ENCODE results near the gene SAE1. TPM values are rescaled to one million over a fixed set of nuclear protein-coding genes. Genes with fewer than 3 reads are reported as not detected.
A peak's percentile ranks its signal among the peaks of the same experiment; 100 is the strongest.

The SAE1 gene
- 161 TPM for polyA plus RNA-seq (2013, experiment 1 of 2)
- polyA plus RNA-seq (2013, experiment 2 of 2) = 149 TPM

GRCh38 chr19:47130589-47131227, at the start of gene SAE1:
Gene SAE1 (plus strand): TSS chr19:47130835. CDS start chr19:47130931, 96 bp downstream.
- H3K27ac ChIP-seq (ENCODE audit: low read depth, low read length, severe bottlenecking) = peak within 1 kb of the TSS; percentile 86
- H3K4me3 ChIP-seq (ENCODE audit: extremely low read depth, insufficient read depth, low read length, poor library complexity, severe bottlenecking) = peak within 1 kb of the TSS; percentile 90
- H3K36me3 ChIP-seq (ENCODE audit: control insufficient read depth, insufficient read depth, low read length) = peaks cover 38% of the 10 kb centered on the region
- H3K9me3 ChIP-seq (ENCODE audit: control insufficient read depth, low read length) = peaks cover 3% of the 10 kb centered on the region
- H3K4me1 ChIP-seq (ENCODE audit: control insufficient read depth, insufficient read depth, low read length, poor library complexity, severe bottlenecking) = peaks cover 22% of the 10 kb centered on the region
- 0 to 1% methylated on average over 34 to 39 of the region's 51 CpGs for WGBS, 2 experiments (ENCODE audit: insufficient coverage in 2 of 2)

- Histone ChIP-seq H3K9me3 (ENCODE audit: control insufficient read depth, low read length) (no peaks in the 10 kb centered on the region), H3K4me3 (ENCODE audit: extremely low read depth, insufficient read depth, low read length, poor library complexity, severe bottlenecking) (no peak overlapping the region), H3K4me1 (ENCODE audit: control insufficient read depth, insufficient read depth, low read length, poor library complexity, severe bottlenecking) (peaks cover 3% of the 10 kb centered on the region), H3K27ac (ENCODE audit: low read depth, low read length, severe bottlenecking) (no peak overlapping the region), H3K36me3 (ENCODE audit: control insufficient read depth, insufficient read depth, low read length) (peaks cover 99% of the 10 kb centered on the region)
- 87 to 92% methylated on average over 4 to 6 of the region's 6 CpGs for WGBS, 2 experiments (ENCODE audit: insufficient coverage in 2 of 2)
These were observed 49.5 kb upstream of the SAE1 start for GRCh38 chr19:47081095-47081494.

DNA sequence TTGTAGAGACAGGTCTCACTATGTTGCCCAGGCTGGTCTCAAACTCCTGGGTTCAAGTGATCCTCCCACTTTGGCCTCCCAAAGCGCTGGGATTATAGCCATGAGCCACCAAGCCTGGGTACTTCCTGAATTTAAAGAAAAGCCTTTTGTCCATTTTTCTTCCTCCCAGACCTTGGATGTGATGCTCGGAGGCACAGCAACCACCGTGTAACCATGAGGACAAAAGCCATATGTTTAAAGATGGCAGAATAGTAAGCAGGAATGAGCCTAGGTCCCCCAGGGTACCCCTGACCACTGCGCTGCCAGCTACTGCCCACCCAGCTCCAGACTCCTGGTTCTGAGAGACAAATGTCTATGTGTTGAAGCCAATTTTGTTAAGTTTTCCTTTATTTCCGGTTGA, 48.1 kb upstream of the SAE1 start:
- WGBS, 2 experiments (ENCODE audit: insufficient coverage in 2 of 2) = 91 to 93% methylated on average over 3 to 5 of the region's 5 CpGs
- Histone ChIP-seq H3K36me3 (ENCODE audit: control insufficient read depth, insufficient read depth, low read length) (peaks cover 100% of the 10 kb centered on the region), H3K4me3 (ENCODE audit: extremely low read depth, insufficient read depth, low read length, poor library complexity, severe bottlenecking) (no peak overlapping the region), H3K27ac (ENCODE audit: low read depth, low read length, severe bottlenecking) (no peak overlapping the region), H3K9me3 (ENCODE audit: control insufficient read depth, low read length) (no peaks in the 10 kb centered on the region), H3K4me1 (ENCODE audit: control insufficient read depth, insufficient read depth, low read length, poor library complexity, severe bottlenecking) (peaks cover 3% of the 10 kb centered on the region)

- no peak overlapping the region for H3K27ac ChIP-seq (ENCODE audit: low read depth, low read length, severe bottlenecking)
- no peak overlapping the region for H3K4me3 ChIP-seq (ENCODE audit: extremely low read depth, insufficient read depth, low read length, poor library complexity, severe bottlenecking)
- H3K4me1 ChIP-seq (ENCODE audit: control insufficient read depth, insufficient read depth, low read length, poor library complexity, severe bottlenecking) = peaks cover 3% of the 10 kb centered on the region
- H3K9me3 ChIP-seq (ENCODE audit: control insufficient read depth, low read length) = no peaks in the 10 kb centered on the region
- 89 to 91% methylated on average over 16 of the region's 24 CpGs for WGBS, 2 experiments (ENCODE audit: insufficient coverage in 2 of 2)
- peaks cover 95% of the 10 kb centered on the region for H3K36me3 ChIP-seq (ENCODE audit: control insufficient read depth, insufficient read depth, low read length)
These were observed 45.7 kb upstream of the SAE1 start for GRCh38 chr19:47084879-47085439.

GRCh38 chr19:47086280-47086679, 44.4 kb upstream of the SAE1 start:
- 98% methylated on average over 14 to 17 of the region's 17 CpGs for WGBS, 2 experiments (ENCODE audit: insufficient coverage in 2 of 2)
- Histone ChIP-seq H3K27ac (ENCODE audit: low read depth, low read length, severe bottlenecking) (no peak overlapping the region), H3K4me3 (ENCODE audit: extremely low read depth, insufficient read depth, low read length, poor library complexity, severe bottlenecking) (no peak overlapping the region), H3K36me3 (ENCODE audit: control insufficient read depth, insufficient read depth, low read length) (peaks cover 95% of the 10 kb centered on the region), H3K9me3 (ENCODE audit: control insufficient read depth, low read length) (no peaks in the 10 kb centered on the region), H3K4me1 (ENCODE audit: control insufficient read depth, insufficient read depth, low read length, poor library complexity, severe bottlenecking) (peaks cover 3% of the 10 kb centered on the region)

DNA sequence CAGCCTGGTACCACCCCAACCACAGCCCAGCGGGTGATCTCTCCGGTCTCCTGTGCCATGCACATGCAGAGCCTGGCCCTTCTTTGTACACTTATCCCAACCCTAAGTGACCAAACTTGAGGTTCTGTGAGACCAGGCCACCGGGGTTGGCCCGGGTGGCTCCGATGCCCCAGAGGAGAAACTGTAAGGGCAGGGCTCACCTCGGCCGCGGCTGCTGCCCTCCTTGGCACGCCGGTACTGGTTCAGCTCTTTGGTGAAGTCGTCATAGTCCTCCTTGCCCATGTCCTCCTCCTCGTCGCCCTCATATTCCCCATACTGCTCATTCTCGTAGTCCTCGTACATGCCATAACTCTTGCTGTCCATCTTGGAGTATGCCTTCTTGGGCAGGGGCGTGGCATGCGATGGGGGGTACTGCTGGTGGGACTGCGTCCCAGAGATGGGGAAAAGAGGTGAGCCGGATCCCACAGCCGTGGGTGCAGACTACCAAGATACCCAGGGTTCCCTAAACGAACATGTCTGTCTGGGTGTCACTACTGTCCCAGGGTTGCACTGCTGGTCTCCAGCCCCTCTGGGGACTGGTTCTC, 40.8 kb upstream of the SAE1 start:
- Histone ChIP-seq H3K36me3 (ENCODE audit: control insufficient read depth, insufficient read depth, low read length) (peaks cover 87% of the 10 kb centered on the region), H3K4me3 (ENCODE audit: extremely low read depth, insufficient read depth, low read length, poor library complexity, severe bottlenecking) (no peak overlapping the region), H3K9me3 (ENCODE audit: control insufficient read depth, low read length) (no peaks in the 10 kb centered on the region), H3K27ac (ENCODE audit: low read depth, low read length, severe bottlenecking) (no peak overlapping the region), H3K4me1 (ENCODE audit: control insufficient read depth, insufficient read depth, low read length, poor library complexity, severe bottlenecking) (peaks cover 4% of the 10 kb centered on the region)
- WGBS, 2 experiments (ENCODE audit: insufficient coverage in 2 of 2) = 96 to 97% methylated on average over 21 of the region's 21 CpGs

GRCh38 chr19:47093254-47093653, 37.4 kb upstream of the SAE1 start:
- Histone ChIP-seq H3K4me3 (ENCODE audit: extremely low read depth, insufficient read depth, low read length, poor library complexity, severe bottlenecking) (no peak overlapping the region), H3K4me1 (ENCODE audit: control insufficient read depth, insufficient read depth, low read length, poor library complexity, severe bottlenecking) (peaks cover 5% of the 10 kb centered on the region), H3K36me3 (ENCODE audit: control insufficient read depth, insufficient read depth, low read length) (peaks cover 76% of the 10 kb centered on the region), H3K27ac (ENCODE audit: low read depth, low read length, severe bottlenecking) (no peak overlapping the region), H3K9me3 (ENCODE audit: control insufficient read depth, low read length) (no peaks in the 10 kb centered on the region)
- WGBS, 2 experiments (ENCODE audit: insufficient coverage in 2 of 2) = 93 to 100% methylated on average over 5 of the region's 5 CpGs

GRCh38 chr19:47093841-47094240, 36.8 kb upstream of the SAE1 start:
- Histone ChIP-seq H3K9me3 (ENCODE audit: control insufficient read depth, low read length) (no peaks in the 10 kb centered on the region), H3K4me1 (ENCODE audit: control insufficient read depth, insufficient read depth, low read length, poor library complexity, severe bottlenecking) (peaks cover 5% of the 10 kb centered on the region), H3K27ac (ENCODE audit: low read depth, low read length, severe bottlenecking) (no peak overlapping the region), H3K36me3 (ENCODE audit: control insufficient read depth, insufficient read depth, low read length) (peaks cover 77% of the 10 kb centered on the region), H3K4me3 (ENCODE audit: extremely low read depth, insufficient read depth, low read length, poor library complexity, severe bottlenecking) (no peak overlapping the region)
- WGBS, 2 experiments (ENCODE audit: insufficient coverage in 2 of 2) = 96 to 97% methylated on average over 10 of the region's 10 CpGs

GRCh38 chr19:47094557-47095475, 35.8 kb upstream of the SAE1 start:
- H3K4me3 ChIP-seq (ENCODE audit: extremely low read depth, insufficient read depth, low read length, poor library complexity, severe bottlenecking) = no peak overlapping the region
- no peaks in the 10 kb centered on the region for H3K9me3 ChIP-seq (ENCODE audit: control insufficient read depth, low read length)
- 88 to 97% methylated on average over 11 to 13 of the region's 15 CpGs for WGBS, 2 experiments (ENCODE audit: insufficient coverage in 2 of 2)
- peaks cover 5% of the 10 kb centered on the region for H3K4me1 ChIP-seq (ENCODE audit: control insufficient read depth, insufficient read depth, low read length, poor library complexity, severe bottlenecking)
- H3K36me3 ChIP-seq (ENCODE audit: control insufficient read depth, insufficient read depth, low read length) = peaks cover 72% of the 10 kb centered on the region
- H3K27ac ChIP-seq (ENCODE audit: low read depth, low read length, severe bottlenecking) = no peak overlapping the region

- H3K4me3 ChIP-seq (ENCODE audit: extremely low read depth, insufficient read depth, low read length, poor library complexity, severe bottlenecking) = no peak overlapping the region
- H3K4me1 ChIP-seq (ENCODE audit: control insufficient read depth, insufficient read depth, low read length, poor library complexity, severe bottlenecking) = peaks cover 5% of the 10 kb centered on the region
- peaks cover 72% of the 10 kb centered on the region for H3K36me3 ChIP-seq (ENCODE audit: control insufficient read depth, insufficient read depth, low read length)
- no peak overlapping the region for H3K27ac ChIP-seq (ENCODE audit: low read depth, low read length, severe bottlenecking)
- no peaks in the 10 kb centered on the region for H3K9me3 ChIP-seq (ENCODE audit: control insufficient read depth, low read length)
- WGBS, 2 experiments (ENCODE audit: insufficient coverage in 2 of 2) = 93 to 100% methylated on average over 1 to 8 of the region's 9 CpGs
These were observed 35.0 kb upstream of the SAE1 start for GRCh38 chr19:47095476-47096099.
